ENCODE data around the gene GPR142.

- TF ChIP-seq CTCF (IDR thresholded peaks at IDR 0.05; ENCODE audit: control extremely low read depth in 1 of 3, insufficient read depth in 1 of 3, low read depth in 1 of 3, low read length in 3 of 3) (no peak), CEBPB (IDR thresholded peaks at IDR 0.05; ENCODE audit: low read depth, low read length) (no peak)
Observed at GRCh38 chr17:74389084-74389753, 21.9 kb downstream of the GPR142 start.

All from H1 (cell line).